Measurements from ENCODE around the gene PARM1.

- TF ChIP-seq, protein P1, sequence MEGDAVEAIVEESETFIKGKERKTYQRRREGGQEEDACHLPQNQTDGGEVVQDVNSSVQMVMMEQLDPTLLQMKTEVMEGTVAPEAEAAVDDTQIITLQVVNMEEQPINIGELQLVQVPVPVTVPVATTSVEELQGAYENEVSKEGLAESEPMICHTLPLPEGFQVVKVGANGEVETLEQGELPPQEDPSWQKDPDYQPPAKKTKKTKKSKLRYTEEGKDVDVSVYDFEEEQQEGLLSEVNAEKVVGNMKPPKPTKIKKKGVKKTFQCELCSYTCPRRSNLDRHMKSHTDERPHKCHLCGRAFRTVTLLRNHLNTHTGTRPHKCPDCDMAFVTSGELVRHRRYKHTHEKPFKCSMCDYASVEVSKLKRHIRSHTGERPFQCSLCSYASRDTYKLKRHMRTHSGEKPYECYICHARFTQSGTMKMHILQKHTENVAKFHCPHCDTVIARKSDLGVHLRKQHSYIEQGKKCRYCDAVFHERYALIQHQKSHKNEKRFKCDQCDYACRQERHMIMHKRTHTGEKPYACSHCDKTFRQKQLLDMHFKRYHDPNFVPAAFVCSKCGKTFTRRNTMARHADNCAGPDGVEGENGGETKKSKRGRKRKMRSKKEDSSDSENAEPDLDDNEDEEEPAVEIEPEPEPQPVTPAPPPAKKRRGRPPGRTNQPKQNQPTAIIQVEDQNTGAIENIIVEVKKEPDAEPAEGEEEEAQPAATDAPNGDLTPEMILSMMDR (IDR thresholded peaks at IDR 0.05; ENCODE audit: poor library complexity): no peak
- TF ChIP-seq EZH2 (IDR thresholded peaks at IDR 0.05; ENCODE audit: borderline replicate concordance) (no peak), EZH2phosphoT487 (IDR thresholded peaks at IDR 0.05; ENCODE audit: low read depth, severe bottlenecking, unreplicated experiment) (no peak)
Measured at GRCh38 chr4:74942918-74943253, 10.0 kb downstream of the PARM1 start.

Data from hepatocyte (in vitro differentiated cells).